RWPE1 (cell line): Measurements from ENCODE around the gene DOK1.
A peak's percentile ranks its signal among the peaks of the same experiment; 100 is the strongest.

Experiments
- CTCF ChIA-PET: fragments of 350-600 bp; sonication (Branson Sonifier 250); formaldehyde crosslinking; extraction: SDS; loops from one replicate; lab custom pipeline; 2021; lab: Yijun Ruan, JAX
- POLR2A ChIA-PET: fragments of 400-600 bp; formaldehyde crosslinking; extraction: SDS; loops from one replicate; lab custom pipeline; 2020; ENCODE audit warnings: antibody characterized with exemption; ENCODE audit not compliant: low non-redundant PET; lab: Yijun Ruan, JAX
- DNase-seq: peaks from one replicate; pipeline ENCODE4 v3.0.0; 2012; ENCODE audit warnings: low spot score
- H3K27ac ChIP-seq: fragments of 450-650 bp; 2 replicates; pipeline ENCODE4 v1.5.1; 2017
- CTCF ChIP-seq: fragments of 450-650 bp; conservative IDR thresholded peaks from 2 replicates; pipeline ENCODE4 v1.5.1; 2017; ENCODE audit warnings: low read depth, mild to moderate bottlenecking

The DOK1 gene

GRCh38 chr2:74553892-74554819 lies at the start of gene DOK1, which contains the start of gene LOXL3:
Gene DOK1 (plus strand): TSS chr2:74554720. CDS start chr2:74554755, 35 bp downstream.
Gene LOXL3 (minus strand): TSS chr2:74553942. CDS start chr2:74552634, 1,308 bp downstream.
- peak within 1 kb of the TSS; percentile 58 for H3K27ac ChIP-seq
- peak; percentile 60 for DNase-seq
- CTCF ChIA-PET: interaction anchor here (0.6 to 0.7 kb wide), 2 partner anchors 9 to 20 kb away, joined by 3 to 4 read pairs; no protein-coding TSS in a partner anchor
- POLR2A ChIA-PET: no interaction called here
- TF ChIP-seq CTCF: no peak

GRCh38 chr2:74505448-74506246 lies 48.9 kb upstream of the DOK1 start:
- ChIA-PET POLR2A (no interaction called here), CTCF (interaction anchor here (1.3 kb wide), 1 partner anchor 20 kb away, joined by 5 read pairs; the partner anchor contains the start of gene DQX1)
- TF ChIP-seq CTCF: no peak
- no peak for DNase-seq
- H3K27ac ChIP-seq: peak overlapping the region; percentile 96

GRCh38 chr2:74507145-74507925 lies 47.2 kb upstream of the DOK1 start, which contains the start of gene PCGF1:
Gene PCGF1 (minus strand): TSS chr2:74507695. CDS start chr2:74507668, 27 bp downstream.
- POLR2A ChIA-PET: interaction anchor here (1.0 kb wide), 1 partner anchor 9 kb away, joined by 3 read pairs; no protein-coding TSS in a partner anchor
- peak within 1 kb of the TSS; percentile 96 for H3K27ac ChIP-seq
- CTCF ChIA-PET: interaction anchor here (0.6 to 1.7 kb wide), 10 partner anchors 11 to 248 kb away, joined by 3 to 7 read pairs (median 4); partner anchors contain the start of genes CCDC142, DQX1, MRPL53 and TTC31

GRCh38 chr2:74507926-74508520 lies 46.5 kb upstream of the DOK1 start:
- no peak for TF ChIP-seq CTCF
- POLR2A ChIA-PET: no interaction called here
- no peak for DNase-seq
- H3K27ac ChIP-seq: peak overlapping the region; percentile 96
- CTCF ChIA-PET: interaction anchor here (0.7 to 1.7 kb wide), 6 partner anchors 11 to 42 kb away, joined by 3 to 7 read pairs (median 4); partner anchors contain the start of genes CCDC142 and TTC31

More at GRCh38 chr2:74507145-74507925, 47.2 kb upstream of the DOK1 start, which contains the start of gene PCGF1:
- peak; percentile 55; the same call in 1 of the 2 replicates for TF ChIP-seq CTCF
- DNase-seq: peak; percentile 96

- no peak for TF ChIP-seq CTCF
- H3K27ac ChIP-seq: no peak overlapping the region
- POLR2A ChIA-PET: interaction anchor here (1.1 kb wide), 1 partner anchor 20 kb away, joined by 12 read pairs; no protein-coding TSS in a partner anchor
- no peak for DNase-seq
- CTCF ChIA-PET: no interaction called here
Measured at GRCh38 chr2:74510272-74510671, 44.2 kb upstream of the DOK1 start.
